Erythroblast (primary cell): Measurements from ENCODE around the gene FBLN7.

ENCODE experiments used
- GATA1 ChIP-seq: IDR thresholded peaks from 2 replicates; pipeline ENCODE4 v1.6.1; 2011; ENCODE audit warnings: low read depth, mild to moderate bottlenecking, control low read depth, low read length, moderate library complexity
- POLR2A ChIP-seq: IDR thresholded peaks from 2 replicates; pipeline ENCODE4 v1.6.1; 2011; ENCODE audit warnings: mild to moderate bottlenecking, low read length

DNA sequence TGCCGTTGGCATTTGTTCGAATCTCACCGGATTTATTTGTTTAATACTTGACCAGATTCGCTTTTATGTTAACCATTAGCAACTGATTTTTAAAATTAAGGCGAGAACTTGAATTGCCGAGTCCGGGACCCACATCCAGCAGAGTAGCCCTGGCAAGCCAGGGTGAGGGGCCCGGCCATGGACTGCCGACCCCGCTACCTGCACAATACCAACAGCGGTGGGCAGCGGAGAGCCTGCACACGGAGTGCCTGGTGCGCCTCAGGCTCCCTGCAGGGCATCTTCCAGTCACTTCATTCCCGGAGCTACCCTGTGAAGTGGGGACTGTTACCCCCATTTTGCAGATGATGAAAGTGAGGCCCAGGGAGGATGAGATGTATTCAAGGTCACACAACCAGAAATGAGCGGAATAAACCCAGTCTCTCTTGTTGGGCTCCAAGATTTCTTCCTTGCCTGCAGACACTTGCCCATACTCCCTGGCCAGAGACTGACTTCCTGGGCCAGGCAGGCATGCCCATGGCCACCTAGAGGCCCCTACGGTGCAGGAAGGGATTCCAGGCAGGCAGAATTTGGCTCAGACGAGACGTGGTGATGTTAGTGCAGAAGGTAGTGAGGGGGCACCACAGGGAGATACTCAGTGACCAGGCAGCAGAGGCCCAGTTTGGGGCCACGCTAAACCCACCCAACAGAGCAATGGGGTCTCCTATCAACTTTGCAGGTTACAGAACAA lies 2.9 kb downstream of the FBLN7 start:
- TF ChIP-seq POLR2A, result no peak
- TF ChIP-seq GATA1, result no peak
